Globus pallidus (tissue), 1 donor: ENCODE measurements around the gene LAG3.

Experiments
- DNase-seq: peaks from one replicate; pipeline ENCODE4 v3.0.0-alpha.2; 2015; ENCODE audit warnings: low spot score

The LAG3 gene

GRCh38 chr12:6772726-6773589 is 638 bp downstream of the LAG3 start:
- DNase-seq, result no peak

GRCh38 chr12:6773590-6774351 is 1.5 kb downstream of the LAG3 start:
- DNase-seq, result no peak

GRCh38 chr12:6774499-6775062 is 2.3 kb downstream of the LAG3 start:
- DNase-seq, result no peak

GRCh38 chr12:6775185-6776174 is 3.2 kb downstream of the LAG3 start:
- no peak for DNase-seq

GRCh38 chr12:6777386-6777785 is 5.1 kb downstream of the LAG3 start:
- no peak for DNase-seq

- no peak for DNase-seq
These were observed 5.9 kb downstream of the LAG3 start for GRCh38 chr12:6778217-6778573.

GRCh38 chr12:6778574-6779550 is 6.5 kb downstream of the LAG3 start:
- DNase-seq, result peak; percentile 91

GRCh38 chr12:6779708-6780432 is 7.5 kb downstream of the LAG3 start:
- no peak for DNase-seq

GRCh38 chr12:6780573-6780972 is 8.3 kb downstream of the LAG3 start:
- DNase-seq, result no peak

- DNase-seq, result no peak
These were observed 9.8 kb downstream of the LAG3 start for GRCh38 chr12:6782119-6782518.

GRCh38 chr12:6782850-6783566 is 10.7 kb downstream of the LAG3 start:
- no peak for DNase-seq

- DNase-seq, result no peak
These were observed 11.5 kb downstream of the LAG3 start for GRCh38 chr12:6783828-6784227.

- no peak for DNase-seq
These were observed 12.0 kb downstream of the LAG3 start for GRCh38 chr12:6784296-6784695.

GRCh38 chr12:6784761-6785160 is 12.4 kb downstream of the LAG3 start:
- DNase-seq, result no peak

- DNase-seq, result no peak
These were observed 14.2 kb downstream of the LAG3 start for GRCh38 chr12:6786416-6787094.

GRCh38 chr12:6787309-6787708 is 15.0 kb downstream of the LAG3 start:
- no peak for DNase-seq

GRCh38 chr12:6788972-6789924 is 16.9 kb downstream of the LAG3 start, which contains the start of gene CD4:
TSS of gene CD4 (plus strand) at chr12:6789528. CDS start at chr12:6800139, 10,611 bp downstream.
- peak; percentile 54 for DNase-seq
